ENCODE data around the gene ANO1. TPM values are rescaled to one million over a fixed set of nuclear protein-coding genes. Genes with fewer than 3 reads are reported as not detected.

ANO1 gene
- total RNA-seq, 3 donors from 2014 or later, result 3.7 to 95.0 (median 53.7) TPM

DNA sequence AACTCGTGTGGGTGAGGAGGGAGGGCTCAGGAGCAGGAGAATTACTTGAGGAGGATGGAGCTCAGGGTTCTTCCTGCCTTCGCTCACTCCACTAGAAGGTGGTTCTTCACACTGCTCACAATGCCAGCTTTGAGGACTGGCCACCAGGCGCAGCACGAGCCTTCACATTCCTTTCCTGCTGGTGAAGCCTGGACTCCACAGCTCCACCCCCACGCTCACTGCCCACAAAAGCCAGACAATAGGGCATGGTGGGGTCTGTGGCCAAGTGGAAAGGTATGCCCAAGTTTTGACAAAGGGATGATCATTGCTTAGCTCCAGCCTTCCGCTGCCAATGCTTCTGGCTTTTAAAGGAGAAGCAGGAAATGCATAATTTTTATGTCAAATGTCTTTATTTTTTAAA, 67.0 kb downstream of the ANO1 start:
- no peaks in the 10 kb centered on the region for H3K4me1 ChIP-seq
- TF ChIP-seq, protein P1, sequence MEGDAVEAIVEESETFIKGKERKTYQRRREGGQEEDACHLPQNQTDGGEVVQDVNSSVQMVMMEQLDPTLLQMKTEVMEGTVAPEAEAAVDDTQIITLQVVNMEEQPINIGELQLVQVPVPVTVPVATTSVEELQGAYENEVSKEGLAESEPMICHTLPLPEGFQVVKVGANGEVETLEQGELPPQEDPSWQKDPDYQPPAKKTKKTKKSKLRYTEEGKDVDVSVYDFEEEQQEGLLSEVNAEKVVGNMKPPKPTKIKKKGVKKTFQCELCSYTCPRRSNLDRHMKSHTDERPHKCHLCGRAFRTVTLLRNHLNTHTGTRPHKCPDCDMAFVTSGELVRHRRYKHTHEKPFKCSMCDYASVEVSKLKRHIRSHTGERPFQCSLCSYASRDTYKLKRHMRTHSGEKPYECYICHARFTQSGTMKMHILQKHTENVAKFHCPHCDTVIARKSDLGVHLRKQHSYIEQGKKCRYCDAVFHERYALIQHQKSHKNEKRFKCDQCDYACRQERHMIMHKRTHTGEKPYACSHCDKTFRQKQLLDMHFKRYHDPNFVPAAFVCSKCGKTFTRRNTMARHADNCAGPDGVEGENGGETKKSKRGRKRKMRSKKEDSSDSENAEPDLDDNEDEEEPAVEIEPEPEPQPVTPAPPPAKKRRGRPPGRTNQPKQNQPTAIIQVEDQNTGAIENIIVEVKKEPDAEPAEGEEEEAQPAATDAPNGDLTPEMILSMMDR (IDR thresholded peaks at IDR 0.05), result no peak
- TF ChIP-seq POLR2A (IDR thresholded peaks at IDR 0.05) (no peak), POLR2AphosphoS5 (IDR thresholded peaks at IDR 0.05) (no peak)
- no peak overlapping the region for H3K4me3 ChIP-seq
- H3K9me3 ChIP-seq, result no peaks in the 10 kb centered on the region
- intact Hi-C loops (cut with DNase I; ENCODE audit: low total_unique reads), result no loop called here
- H3K27me3 ChIP-seq, result no peaks in the 10 kb centered on the region
- DNase-seq (ENCODE audit: low spot score in 2 of 2), result no peak
- no peaks in the 10 kb centered on the region for H3K36me3 ChIP-seq
- H3K27ac ChIP-seq, result peak overlapping the region; percentile 8 to 42

DNA sequence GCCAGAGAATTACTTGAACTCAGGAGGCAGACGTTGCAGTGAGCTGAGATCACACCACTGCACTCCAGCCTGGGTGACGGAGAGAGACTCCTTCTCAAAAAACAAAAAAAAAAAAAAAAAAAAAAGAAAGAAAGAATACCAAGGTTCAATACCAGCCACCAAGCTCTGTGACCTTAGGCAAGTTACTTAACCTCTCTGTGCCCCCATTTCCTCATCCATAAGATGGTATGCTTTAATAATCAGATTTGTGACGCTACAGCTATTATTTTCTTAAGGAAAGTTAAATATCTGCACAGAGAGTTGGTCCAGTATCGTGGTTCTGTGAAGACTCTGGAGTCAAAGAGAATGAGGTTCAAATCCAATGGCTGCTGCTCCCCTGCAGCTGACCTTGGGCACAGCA, 67.7 kb downstream of the ANO1 start:
- Histone ChIP-seq H3K36me3 (no peaks in the 10 kb centered on the region), H3K27ac (peak overlapping the region in 1 of 2 donors; percentile 8), H3K4me3 (no peak overlapping the region), H3K4me1 (no peaks in the 10 kb centered on the region), H3K27me3 (no peaks in the 10 kb centered on the region), H3K9me3 (no peaks in the 10 kb centered on the region)
- DNase-seq (ENCODE audit: low spot score in 2 of 2), result no peak
- TF ChIP-seq POLR2AphosphoS5 (IDR thresholded peaks at IDR 0.05) (no peak), POLR2A (IDR thresholded peaks at IDR 0.05) (no peak)
- TF ChIP-seq, protein P1 (IDR thresholded peaks at IDR 0.05), result no peak
- intact Hi-C loops (cut with DNase I; ENCODE audit: low total_unique reads), result no loop called here

DNA sequence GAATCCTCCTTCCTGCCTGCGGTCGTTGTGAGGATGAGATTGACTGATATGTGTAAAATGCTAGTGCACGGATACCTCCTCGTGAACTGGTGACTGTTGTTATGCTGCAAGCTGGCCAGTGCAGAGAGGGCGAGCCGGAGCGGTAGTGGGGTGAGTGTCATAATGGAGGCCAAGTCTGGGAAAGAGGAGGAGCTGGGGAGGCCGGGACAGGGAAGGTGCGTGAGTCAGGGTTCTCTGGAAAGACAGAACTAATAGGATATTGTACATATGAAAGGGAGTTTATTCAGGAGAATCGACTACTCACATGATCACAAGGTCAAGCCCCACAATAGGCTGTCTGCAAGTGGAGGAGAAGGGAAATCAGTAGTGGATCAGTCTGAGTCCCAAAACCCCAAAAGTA, 68.2 kb downstream of the ANO1 start:
- Histone ChIP-seq H3K27me3 (no peaks in the 10 kb centered on the region), H3K9me3 (no peaks in the 10 kb centered on the region), H3K27ac (no peak overlapping the region), H3K4me3 (no peak overlapping the region), H3K4me1 (no peaks in the 10 kb centered on the region), H3K36me3 (no peaks in the 10 kb centered on the region)
- intact Hi-C loops (cut with DNase I; ENCODE audit: low total_unique reads), result no loop called here
- TF ChIP-seq, protein P1 (IDR thresholded peaks at IDR 0.05), result no peak
- DNase-seq (ENCODE audit: low spot score in 2 of 2), result no peak

DNA sequence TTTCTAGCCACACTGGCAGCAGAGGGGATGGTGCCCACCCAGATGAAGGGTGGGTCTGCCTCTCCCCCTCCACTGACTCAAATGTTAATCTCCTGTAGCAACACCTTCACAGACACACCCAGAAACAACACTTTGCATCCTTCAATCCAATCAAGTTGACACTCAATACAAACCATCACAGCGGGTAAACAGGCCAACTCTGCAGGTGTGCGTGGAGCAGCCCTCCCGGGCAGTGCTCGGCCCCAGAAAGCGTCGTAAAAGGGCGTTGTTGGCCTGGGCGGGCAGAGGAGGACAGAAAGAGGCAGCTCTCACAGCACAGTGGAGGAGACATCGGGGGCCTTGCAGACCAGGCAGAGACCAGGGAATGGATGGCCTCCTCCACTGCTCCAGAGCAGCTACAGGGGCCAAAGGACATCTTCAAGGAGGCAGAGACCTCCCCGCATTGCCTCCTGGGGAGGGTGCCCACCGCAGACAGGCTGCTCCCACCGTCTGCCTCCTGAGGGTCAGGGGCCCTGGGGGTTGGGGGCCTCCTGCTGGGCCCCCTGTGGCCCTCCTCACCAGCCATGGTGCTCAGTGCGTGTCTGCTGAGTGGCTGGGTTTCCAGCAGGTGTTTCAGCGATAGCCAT, 68.9 kb downstream of the ANO1 start:
- Histone ChIP-seq H3K27ac (no peak overlapping the region), H3K36me3 (no peaks in the 10 kb centered on the region), H3K4me1 (no peaks in the 10 kb centered on the region), H3K9me3 (no peaks in the 10 kb centered on the region), H3K27me3 (no peaks in the 10 kb centered on the region), H3K4me3 (no peak overlapping the region)
- no peak for TF ChIP-seq POLR2AphosphoS5 (IDR thresholded peaks at IDR 0.05)
- TF ChIP-seq, protein P1 (IDR thresholded peaks at IDR 0.05), result no peak
- no peak for TF ChIP-seq POLR2A (IDR thresholded peaks at IDR 0.05)
- intact Hi-C loops (cut with DNase I; ENCODE audit: low total_unique reads), result no loop called here
- DNase-seq (ENCODE audit: low spot score in 2 of 2), result no peak

DNA sequence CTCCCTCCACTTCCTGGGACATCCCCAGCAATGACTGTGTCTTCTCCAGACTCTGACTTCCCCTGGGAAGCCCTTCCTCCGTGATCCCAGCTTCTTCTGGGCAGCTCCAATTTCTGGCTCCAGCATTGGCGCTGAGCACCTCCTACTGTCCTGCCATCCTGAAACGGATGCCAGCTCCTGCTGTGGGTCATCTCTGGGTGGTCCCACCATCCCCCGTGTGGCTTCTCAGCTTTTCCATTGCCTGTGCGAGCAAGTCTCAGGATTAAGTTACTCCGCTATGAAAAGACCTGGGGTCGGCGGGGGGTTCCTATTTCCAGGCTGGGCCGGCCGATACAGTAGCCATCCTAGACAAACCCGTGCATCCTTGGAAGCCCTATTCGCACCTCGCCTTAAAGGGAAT, 69.6 kb downstream of the ANO1 start:
- no peaks in the 10 kb centered on the region for H3K9me3 ChIP-seq

More for the DNA sequence above, 69.6 kb downstream of the ANO1 start:
- Histone ChIP-seq H3K4me1 (no peaks in the 10 kb centered on the region), H3K36me3 (no peaks in the 10 kb centered on the region), H3K27ac (no peak overlapping the region), H3K27me3 (no peaks in the 10 kb centered on the region), H3K4me3 (no peak overlapping the region)
- intact Hi-C loops (cut with DNase I; ENCODE audit: low total_unique reads), result no loop called here
- no peak for DNase-seq (ENCODE audit: low spot score in 2 of 2)
- TF ChIP-seq, protein P1 (IDR thresholded peaks at IDR 0.05), result no peak
- TF ChIP-seq POLR2A (IDR thresholded peaks at IDR 0.05), result no peak
- TF ChIP-seq POLR2AphosphoS5 (IDR thresholded peaks at IDR 0.05), result no peak

Data from breast epithelium (tissue), 4 donors.